A549 (cell line): ENCODE results near the gene PRKN. TPM values are rescaled to one million over a fixed set of nuclear protein-coding genes. Genes with fewer than 3 reads are reported as not detected.

Experiments
- ATAC-seq, 2 experiments: fragments of 200-7000 bp in 1 of 2; fragments of >200 bp in 1 of 2; cut with Nextera tagmentation in 1 of 2; cut with Tn5 transposase in 1 of 2; 3 replicates each; pipeline versions ENCODE4 v1.8.0 to v1.9.1; 2018 to 2020; ENCODE audit warnings: mild to moderate bottlenecking in 1 of 2, moderate library complexity in 1 of 2
- CTCF ChIA-PET: fragments of 300-600 bp; sonication (Branson Sonifier 250); formaldehyde crosslinking; extraction: SDS; loops from one replicate; lab custom pipeline; 2021; ENCODE audit warnings: antibody characterized with exemption, inconsistent platforms; lab: Yijun Ruan, JAX
- POLR2A ChIA-PET: fragments of 350-600 bp; formaldehyde crosslinking; extraction: SDS; loops from one replicate; lab custom pipeline; 2021; ENCODE audit warnings: antibody characterized with exemption, inconsistent platforms; lab: Yijun Ruan, JAX
- DNase-seq, 2 experiments: peaks; one replicate each; pipeline versions ENCODE4 v3.0.0 to v3.0.0-alpha.2; 2011 to 2016; ENCODE audit warnings: low read depth in 1 of 2, low spot score in 1 of 2
- FAIRE-seq: peaks from 2 replicates; lab custom pipeline; 2011; peaks lifted over from hg19 to GRCh38; lab: Jason Lieb, UNC
- H3K27ac ChIP-seq, 2 experiments: fragments of >200 bp; sonication (Bioruptor Twin); formaldehyde crosslinking; 3 replicates each; pipeline ENCODE4 v1.5.1; 2016 to 2017
- H3K4me1 ChIP-seq: fragments of >200 bp; sonication (Bioruptor Twin); formaldehyde crosslinking; 3 replicates; pipeline ENCODE4 v1.6.1; 2016
- H3K4me2 ChIP-seq: fragments of >200 bp; sonication (Bioruptor Twin); formaldehyde crosslinking; 3 replicates; pipeline ENCODE4 v1.6.1; 2016
- H3K4me3 ChIP-seq: fragments of >200 bp; sonication (Bioruptor Twin); formaldehyde crosslinking; 3 replicates; pipeline ENCODE4 v1.5.1; 2016
- H3K9me3 ChIP-seq: fragments of >200 bp; sonication (Bioruptor Twin); formaldehyde crosslinking; 3 replicates; pipeline ENCODE4 v1.6.1; 2016
- BCL3 ChIP-seq: fragments of >200 bp; sonication (Bioruptor Twin); formaldehyde crosslinking; IDR thresholded peaks from 3 replicates; pipeline ENCODE4 v1.6.1; 2016
- CHD2 ChIP-seq: fragments of 150-350 bp; IDR thresholded peaks from 2 replicates; pipeline ENCODE4 v1.6.1; 2014; ENCODE audit warnings: low read length; ENCODE audit not compliant: partially characterized antibody
- CHD4 ChIP-seq: fragments of 200-600 bp; sonication (generic); IDR thresholded peaks from 2 replicates; pipeline ENCODE4 v1.6.1; 2016; ENCODE audit warnings: antibody characterized with exemption, mild to moderate bottlenecking, borderline replicate concordance
- E2F6 ChIP-seq: IDR thresholded peaks from 2 replicates; pipeline ENCODE4 v1.6.1; 2012; ENCODE audit warnings: low read depth, borderline replicate concordance
- EHMT2 ChIP-seq: fragments of 200-600 bp; sonication (generic); IDR thresholded peaks from 2 replicates; pipeline ENCODE4 v1.6.1; 2016; ENCODE audit warnings: antibody characterized with exemption, low read depth, mild to moderate bottlenecking, moderate library complexity
- ELK1 ChIP-seq: fragments of 150-350 bp; IDR thresholded peaks from 2 replicates; pipeline ENCODE4 v1.6.1; 2014; ENCODE audit warnings: low read depth, mild to moderate bottlenecking, low read length
- FOSL2 ChIP-seq, 2 experiments: fragments of 450-650 bp in 1 of 2; fragments of >200 bp in 1 of 2; sonication (Bioruptor Twin) in 1 of 2; formaldehyde crosslinking; IDR thresholded peaks; 2 replicates each; pipeline versions ENCODE4 v1.5.0 to v1.6.1; 2016 to 2020; ENCODE audit warnings: mild to moderate bottlenecking in 1 of 2, moderate library complexity in 1 of 2
- HES2 ChIP-seq: fragments of >200 bp; sonication (Bioruptor Twin); formaldehyde crosslinking; IDR thresholded peaks from 2 replicates; pipeline ENCODE4 v1.6.1; 2016
- HEYL ChIP-seq: fragments of 250-450 bp; sonication (Bioruptor Pico); IDR thresholded peaks from 2 replicates; pipeline ENCODE4 v1.8.0; 2021; ENCODE audit warnings: mild to moderate bottlenecking, moderate library complexity
- HOXB13 ChIP-seq: fragments of 250-450 bp; sonication (Bioruptor Pico); IDR thresholded peaks from 2 replicates; pipeline ENCODE4 v1.5.0; 2020; ENCODE audit warnings: low read depth, mild to moderate bottlenecking, moderate library complexity
- KDM5A ChIP-seq: fragments of 200-600 bp; sonication (generic); IDR thresholded peaks from 2 replicates; pipeline ENCODE4 v1.6.1; 2016; ENCODE audit warnings: antibody characterized with exemption, mild to moderate bottlenecking
- MAZ ChIP-seq: fragments of 150-350 bp; IDR thresholded peaks from 2 replicates; pipeline ENCODE4 v1.6.1; 2014; ENCODE audit warnings: antibody characterized with exemption, low read depth, low read length, borderline replicate concordance
- PBX3 ChIP-seq: IDR thresholded peaks from 2 replicates; pipeline ENCODE4 v1.6.1; 2012
- PHF8 ChIP-seq: fragments of 200-600 bp; sonication (generic); IDR thresholded peaks from 2 replicates; pipeline ENCODE4 v1.6.1; 2016; ENCODE audit warnings: low read depth, mild to moderate bottlenecking, antibody characterized with exemption, moderate library complexity, borderline replicate concordance
- POLR2A ChIP-seq: IDR thresholded peaks from 2 replicates; pipeline ENCODE4 v1.6.1; 2012; ENCODE audit warnings: mild to moderate bottlenecking, low read length
- POLR2AphosphoS2 ChIP-seq: conservative IDR thresholded peaks from 2 replicates; pipeline ENCODE4 v1.6.1; 2012; ENCODE audit warnings: low read length, improper control_type of control experiment, inconsistent platforms
- RARB ChIP-seq: fragments of 250-450 bp; sonication (Bioruptor Pico); IDR thresholded peaks from 2 replicates; pipeline ENCODE4 v1.8.0; 2021; ENCODE audit warnings: mild to moderate bottlenecking, moderate library complexity
- RFX5 ChIP-seq: fragments of 450-650 bp; IDR thresholded peaks from 2 replicates; pipeline ENCODE4 v1.7.1; 2014; ENCODE audit warnings: antibody characterized with exemption, mild to moderate bottlenecking, moderate library complexity
- SREBF2 ChIP-seq: fragments of 450-650 bp; IDR thresholded peaks from 2 replicates; pipeline ENCODE4 v1.6.1; 2014; ENCODE audit warnings: mild to moderate bottlenecking, moderate library complexity
- TFCP2L1 ChIP-seq: fragments of 250-450 bp; sonication (Bioruptor Pico); IDR thresholded peaks from 2 replicates; pipeline ENCODE4 v1.5.0; 2021; ENCODE audit warnings: mild to moderate bottlenecking
- ZC3H11A ChIP-seq: fragments of 450-650 bp; IDR thresholded peaks from 2 replicates; pipeline ENCODE4 v1.6.1; 2014; ENCODE audit warnings: antibody characterized with exemption, mild to moderate bottlenecking
- ZSCAN20 ChIP-seq: fragments of 250-450 bp; sonication (Bioruptor Pico); IDR thresholded peaks from 2 replicates; pipeline ENCODE4 v1.8.0; 2022; ENCODE audit warnings: mild to moderate bottlenecking, moderate library complexity
- WGBS: methylation state at CpG from one replicate; pipeline ENCODE4 v1.1.6; 2017; ENCODE audit errors: missing lambda C conversion rate; 5-methylcytosine and 5-hydroxymethylcytosine counted together
- polyA plus RNA-seq, 4 experiments: library from polyadenylated mRNA; depleted of rRNA in 3 of 4; stranded (reverse); fragments of >200 nt; fragmentation: RNase III in 1 of 4; extraction: RNeasy Plus Mini Kit Qiagen cat#74134 plus additional on column Dnase treatment in 1 of 4; gene quantifications; 2 replicates in 3 of 4; 3 replicates in 1 of 4; pipeline ENCODE4 v1.2.3, GENCODE V29; 2011 to 2017

PRKN gene
- polyA plus RNA-seq, 2 of the 4 experiments (the other 2 are of a cell fraction): 0.36 to 0.39 TPM

- ChIA-PET CTCF (no interaction called here), POLR2A (interaction anchor here (0.6 kb wide), 1 partner anchor 620 kb away, joined by 5 read pairs; no protein-coding TSS in a partner anchor)
- no peak overlapping the region for H3K4me3 ChIP-seq
- H3K4me1 ChIP-seq: no peaks in the 10 kb centered on the region
- DNase-seq (no peak), FAIRE-seq (no peak), ATAC-seq (no peak)
- H3K27ac ChIP-seq: no peak overlapping the region
- H3K9me3 ChIP-seq: no peaks in the 10 kb centered on the region
- WGBS: no CpG with 5 or more reads among the region's 2 CpGs
- no peak overlapping the region for H3K4me2 ChIP-seq
- no peak for TF ChIP-seq HES2
These were observed 339.2 kb downstream of the PRKN start for GRCh38 chr6:162388383-162388777.

- WGBS: 70% methylated on average over 15 of the region's 15 CpGs
- TF ChIP-seq KDM5A (no peak), BCL3 (no peak), E2F6 (no peak), HOXB13 (CRISPR knock-in tag) (no peak), TFCP2L1 (CRISPR knock-in tag) (no peak), CHD2 (no peak), ZSCAN20 (no peak), RFX5 (no peak), CHD4 (no peak), PBX3 (no peak), POLR2AphosphoS2 (no peak), RARB (no peak)
- H3K27ac ChIP-seq: no peak overlapping the region
- CTCF ChIA-PET: no interaction called here
- no peak overlapping the region for H3K4me3 ChIP-seq
- FAIRE-seq: no peak
- H3K9me3 ChIP-seq: no peaks in the 10 kb centered on the region
- POLR2A ChIA-PET: no interaction called here
- no peak for DNase-seq
- no peak overlapping the region for H3K4me2 ChIP-seq
- no peak for ATAC-seq
- no peaks in the 10 kb centered on the region for H3K4me1 ChIP-seq
These were observed 339.7 kb downstream of the PRKN start for GRCh38 chr6:162387718-162388382.

GRCh38 chr6:162385980-162386379 lies 341.6 kb downstream of the PRKN start:
- DNase-seq (no peak), ATAC-seq (no peak), FAIRE-seq (no peak)
- H3K9me3 ChIP-seq: no peaks in the 10 kb centered on the region
- H3K4me3 ChIP-seq: no peak overlapping the region
- TF ChIP-seq POLR2A: no peak
- no peak for TF ChIP-seq PBX3
- no peak for TF ChIP-seq ELK1
- no peak for TF ChIP-seq ZC3H11A
- TF ChIP-seq HEYL (CRISPR knock-in tag): no peak
- no peak for TF ChIP-seq RFX5
- TF ChIP-seq SREBF2: no peak
- no peak for TF ChIP-seq EHMT2
- TF ChIP-seq PHF8: no peak
- TF ChIP-seq MAZ: no peak
- no peak for TF ChIP-seq RARB
- no peak for TF ChIP-seq FOSL2 (IDR thresholded peaks at IDR 0.05)
- TF ChIP-seq FOSL2 (CRISPR knock-in tag; IDR thresholded peaks at IDR 0.05): no peak
- 42% methylated on average over 4 of the region's 4 CpGs for WGBS
- no peaks in the 10 kb centered on the region for H3K4me1 ChIP-seq
- H3K4me2 ChIP-seq: no peak overlapping the region
- ChIA-PET POLR2A (no interaction called here), CTCF (no interaction called here)
- no peak overlapping the region for H3K27ac ChIP-seq
